IPS-15b (cell line): ENCODE data around the gene ZFP3.
"Not testable (repeated sequence)": the region's sequence is repeated elsewhere in the genome, so short reads cannot be mapped to it uniquely, and the experiment has no call there.

Experiments used
- H3K27me3 ChIP-seq: one replicate; pipeline ENCODE4 v1.6.1; 2013; ENCODE audit warnings: low read length; ENCODE audit not compliant: control insufficient read depth, insufficient read depth
- H3K36me3 ChIP-seq: one replicate; pipeline ENCODE4 v1.6.1; 2013; ENCODE audit warnings: low read length; ENCODE audit not compliant: control insufficient read depth, insufficient read depth
- H3K4me1 ChIP-seq: one replicate; pipeline ENCODE4 v1.6.1; 2013; ENCODE audit warnings: mild to moderate bottlenecking, low read length; ENCODE audit not compliant: control insufficient read depth, insufficient read depth
- H3K4me3 ChIP-seq: one replicate; pipeline ENCODE4 v1.5.1; 2013; ENCODE audit warnings: low read depth, low read length
- H3K9ac ChIP-seq: one replicate; pipeline ENCODE4 v1.6.1; 2013; ENCODE audit warnings: low read depth, mild to moderate bottlenecking, low read length
- H3K9me3 ChIP-seq: one replicate; pipeline ENCODE4 v1.6.1; 2013; ENCODE audit warnings: mild to moderate bottlenecking, low read length; ENCODE audit not compliant: control insufficient read depth, insufficient read depth

The ZFP3 gene

DNA sequence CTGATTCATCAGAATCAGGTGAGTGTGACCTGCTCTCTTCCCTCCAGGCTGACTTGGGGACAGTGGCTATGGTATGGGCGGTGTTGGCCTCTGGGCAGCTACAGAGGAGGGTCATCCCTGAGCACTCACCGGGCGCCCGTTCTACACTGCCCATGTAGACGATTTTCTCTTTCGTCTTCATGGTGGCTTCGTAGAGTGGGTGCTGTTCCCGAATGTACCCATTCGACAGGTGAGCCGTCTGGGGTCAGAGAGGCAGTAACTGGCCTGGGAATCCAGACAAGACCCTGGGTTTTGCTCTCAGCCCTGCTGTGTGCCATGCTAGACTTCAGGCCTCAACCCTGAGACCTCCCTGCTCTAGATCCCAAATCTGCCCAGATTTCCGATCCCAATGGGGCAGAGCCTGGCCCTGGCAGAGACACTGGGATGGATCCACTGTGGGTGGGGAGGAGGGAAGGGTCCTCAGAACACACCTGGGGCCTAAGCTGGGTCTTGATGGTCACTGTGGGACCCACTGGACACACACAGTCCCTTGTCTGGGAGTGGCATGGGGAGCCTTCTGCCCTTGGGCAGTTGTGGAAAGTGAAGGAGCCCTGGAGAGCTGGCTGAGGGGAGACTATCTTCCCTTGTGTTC is 50.8 kb downstream of the ZFP3 start:
- peaks cover under 1% of the 10 kb centered on the region for H3K27me3 ChIP-seq
- H3K4me1 ChIP-seq: no peaks in the 10 kb centered on the region
- H3K36me3 ChIP-seq: no peaks in the 10 kb centered on the region
- no peak overlapping the region for H3K4me3 ChIP-seq
- H3K9ac ChIP-seq: no peak overlapping the region
- no peaks in the 10 kb centered on the region for H3K9me3 ChIP-seq

DNA sequence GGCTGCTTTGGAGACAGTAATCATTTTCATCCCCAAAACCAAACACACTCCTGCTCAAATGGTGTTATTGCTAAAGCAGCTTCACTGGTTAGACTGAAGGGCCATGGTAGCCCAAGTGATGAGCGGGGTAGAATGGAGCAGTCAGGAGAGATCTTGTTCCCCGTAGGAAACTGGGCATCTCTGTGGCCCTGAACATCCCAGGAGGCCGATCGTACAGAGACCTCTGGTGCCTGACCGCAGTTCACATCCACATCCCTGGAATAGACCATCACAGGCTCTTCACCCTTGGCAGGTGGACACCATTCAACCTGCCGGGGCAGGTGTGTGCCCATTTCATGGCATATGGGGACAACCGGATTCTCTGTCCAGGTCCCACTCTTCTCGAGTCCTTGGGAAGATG is 51.5 kb downstream of the ZFP3 start:
- not testable (repeated sequence) for H3K4me3 ChIP-seq, H3K4me1 ChIP-seq, H3K9ac ChIP-seq, H3K27me3 ChIP-seq, H3K36me3 ChIP-seq, H3K9me3 ChIP-seq

DNA sequence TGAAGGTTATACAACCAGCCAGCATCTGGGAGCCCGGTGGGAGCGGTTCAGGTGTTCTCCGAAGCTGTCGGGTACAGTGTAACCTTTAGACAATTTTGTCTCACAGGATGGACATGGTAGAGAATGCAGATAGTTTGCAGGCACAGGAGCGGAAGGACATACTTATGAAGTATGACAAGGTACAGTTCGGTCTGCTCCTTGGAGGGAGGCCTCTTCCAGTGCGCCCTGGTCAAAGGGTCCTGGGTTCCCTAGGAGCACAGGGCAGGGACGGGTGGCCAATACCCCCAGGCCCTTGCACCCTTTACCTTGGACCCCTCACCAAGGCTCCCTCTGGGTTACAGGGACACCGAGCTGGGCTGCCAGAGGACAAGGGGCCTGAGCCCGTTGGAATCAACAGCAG is 52.0 kb downstream of the ZFP3 start:
- not testable (repeated sequence) for H3K36me3 ChIP-seq, H3K27me3 ChIP-seq, H3K9me3 ChIP-seq, H3K4me3 ChIP-seq, H3K4me1 ChIP-seq, H3K9ac ChIP-seq

GRCh38 chr17:5130687-5131086 is 52.4 kb downstream of the ZFP3 start:
- H3K9me3 ChIP-seq, H3K4me1 ChIP-seq, H3K4me3 ChIP-seq, H3K9ac ChIP-seq, H3K36me3 ChIP-seq, H3K27me3 ChIP-seq: not testable (repeated sequence)

- Histone ChIP-seq H3K36me3 (no peaks in the 10 kb centered on the region), H3K4me3 (no peak overlapping the region), H3K27me3 (no peaks in the 10 kb centered on the region), H3K9ac (no peak overlapping the region), H3K9me3 (no peaks in the 10 kb centered on the region), H3K4me1 (no peaks in the 10 kb centered on the region)
Observed at GRCh38 chr17:5131146-5131715, 53.0 kb downstream of the ZFP3 start.

DNA sequence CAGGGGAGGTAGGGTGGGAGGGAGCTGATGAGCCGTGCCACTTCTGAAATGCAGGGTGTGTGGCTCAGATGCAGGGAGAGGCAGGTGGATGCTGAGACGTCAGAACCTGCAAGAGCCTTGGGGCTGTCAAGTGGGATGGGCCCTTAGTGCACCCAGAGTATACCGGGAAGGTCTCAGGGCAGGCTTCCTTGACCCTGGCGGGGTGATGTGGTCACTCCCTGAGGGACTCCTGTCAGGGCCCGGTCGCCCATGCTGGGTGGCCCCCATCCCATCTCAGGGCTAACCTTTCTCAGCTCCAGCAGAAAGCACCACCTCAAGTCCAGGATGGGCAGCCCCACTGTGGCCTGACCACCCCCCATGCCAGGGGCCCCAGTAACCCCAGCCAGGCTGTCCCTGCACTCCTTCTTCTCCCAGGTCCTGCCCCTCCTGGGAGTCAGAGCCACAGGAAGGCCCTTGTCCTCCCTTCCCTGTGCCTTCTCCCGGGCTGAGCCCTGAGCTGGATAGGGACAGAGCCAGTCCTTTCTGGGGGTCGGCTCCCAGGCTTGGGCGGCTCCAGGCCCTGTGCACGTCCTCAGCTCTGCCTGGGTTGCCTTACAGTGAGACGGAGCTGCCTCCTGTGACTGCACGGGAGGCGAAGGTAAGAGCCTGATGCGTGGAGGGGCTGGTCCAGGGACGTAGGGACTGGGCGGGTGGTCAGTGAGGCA is 53.7 kb downstream of the ZFP3 start:
- H3K4me1 ChIP-seq, H3K9me3 ChIP-seq, H3K9ac ChIP-seq, H3K27me3 ChIP-seq, H3K36me3 ChIP-seq, H3K4me3 ChIP-seq: not testable (repeated sequence)

GRCh38 chr17:5132503-5133225 is 54.4 kb downstream of the ZFP3 start:
- not testable (repeated sequence) for H3K36me3 ChIP-seq, H3K4me3 ChIP-seq, H3K9me3 ChIP-seq, H3K9ac ChIP-seq, H3K27me3 ChIP-seq, H3K4me1 ChIP-seq

GRCh38 chr17:5133311-5133710 is 55.0 kb downstream of the ZFP3 start:
- Histone ChIP-seq H3K4me1 (no peaks in the 10 kb centered on the region), H3K27me3 (no peaks in the 10 kb centered on the region), H3K36me3 (no peaks in the 10 kb centered on the region), H3K4me3 (no peak overlapping the region), H3K9me3 (no peaks in the 10 kb centered on the region), H3K9ac (no peak overlapping the region)

DNA sequence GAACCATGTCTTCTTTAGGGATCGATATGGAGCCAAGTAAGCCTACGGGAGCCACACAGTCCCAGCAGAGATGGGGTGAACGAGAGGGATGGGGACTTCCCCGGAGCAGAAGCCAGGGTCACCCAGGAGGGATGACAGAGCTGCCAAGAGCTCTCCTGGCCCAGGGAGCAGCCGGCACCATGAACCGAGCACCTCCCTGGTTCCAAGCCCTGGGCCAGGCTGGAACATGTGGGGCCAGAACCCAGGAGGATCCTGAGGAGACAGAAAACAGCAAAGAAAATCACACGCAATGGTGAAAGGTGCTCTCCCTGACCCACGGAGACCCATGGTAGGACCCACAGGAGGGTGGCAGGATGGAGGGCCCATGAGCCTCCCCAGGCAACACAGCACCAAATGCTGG is 55.7 kb downstream of the ZFP3 start:
- H3K4me3 ChIP-seq, H3K4me1 ChIP-seq, H3K27me3 ChIP-seq, H3K9ac ChIP-seq, H3K9me3 ChIP-seq, H3K36me3 ChIP-seq: not testable (repeated sequence)

GRCh38 chr17:5134571-5134970 is 56.3 kb downstream of the ZFP3 start:
- H3K27me3 ChIP-seq, H3K4me1 ChIP-seq, H3K9ac ChIP-seq, H3K36me3 ChIP-seq, H3K4me3 ChIP-seq, H3K9me3 ChIP-seq: not testable (repeated sequence)

DNA sequence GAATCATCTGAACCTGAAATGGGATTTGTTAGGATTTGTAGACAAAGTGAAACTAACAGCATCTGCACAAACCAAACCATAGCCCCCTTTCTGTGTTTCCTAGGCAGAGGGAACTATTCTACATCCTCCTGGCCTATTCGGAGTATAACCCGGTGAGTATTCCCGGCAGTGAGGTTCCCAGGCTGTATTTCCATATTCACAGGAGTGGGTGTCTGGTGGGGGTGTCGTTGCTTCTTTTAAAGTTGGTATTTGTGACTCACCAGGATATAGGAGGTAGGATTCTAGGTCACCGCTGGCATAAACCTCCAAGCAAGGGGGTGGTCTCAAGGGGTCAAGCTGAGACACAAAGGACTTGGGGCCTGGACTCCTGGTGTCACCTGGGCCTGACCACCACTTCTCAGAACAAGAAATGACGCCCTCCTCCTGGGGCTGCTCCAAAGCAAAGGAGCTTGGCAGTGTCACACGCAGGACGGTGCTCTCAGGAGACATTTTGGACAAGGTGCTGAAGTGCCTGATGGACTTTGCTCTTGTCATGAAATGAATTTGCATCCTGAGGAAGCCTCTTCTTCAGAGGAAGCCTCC is 57.0 kb downstream of the ZFP3 start:
- H3K9ac ChIP-seq, H3K36me3 ChIP-seq, H3K4me3 ChIP-seq, H3K27me3 ChIP-seq, H3K4me1 ChIP-seq, H3K9me3 ChIP-seq: not testable (repeated sequence)
